B cell (primary cell): Measurements from ENCODE around the gene POC5. TPM values are rescaled to one million over a fixed set of nuclear protein-coding genes. Genes with fewer than 3 reads are reported as not detected.

Experiments
- ATAC-seq: fragments of 200-7000 bp; cut with Tn5 transposase; one replicate; pipeline ENCODE4 v1.10.0; 2021; ENCODE audit warnings: low read depth, mild to moderate bottlenecking, moderate number of reproducible peaks, moderate library complexity
- CTCF ChIA-PET: fragments of 350-600 bp; sonication (Branson Sonifier 250); formaldehyde crosslinking; loops from one replicate; lab custom pipeline; 2021; ENCODE audit warnings: antibody characterized with exemption, inconsistent platforms; lab: Charles Lee
- POLR2A ChIA-PET: fragments of 350-600 bp; sonication (Branson Sonifier 250); formaldehyde crosslinking; loops from one replicate; lab custom pipeline; 2021; ENCODE audit warnings: antibody characterized with exemption; lab: Charles Lee
- DNase-seq: peaks from one replicate; pipeline ENCODE4 v3.0.0; 2013
- H2AFZ ChIP-seq: 2 replicates; pipeline ENCODE4 v1.6.1; 2012; ENCODE audit warnings: mild to moderate bottlenecking, low read depth, low read length; ENCODE audit not compliant: insufficient read depth, poor library complexity, severe bottlenecking
- H3K27ac ChIP-seq, 2 donors: 1 replicate in 1 of 2; 2 replicates in 1 of 2; pipeline ENCODE4 v1.5.1; 2012 to 2013; ENCODE audit warnings: low read length in 2 of 2, mild to moderate bottlenecking in 2 of 2, moderate library complexity in 1 of 2
- H3K27me3 ChIP-seq, 4 experiments: fragments of 200-600 bp in 1 of 4; sonication (generic) in 1 of 4; replicated peaks in 1 of 4; 1 replicate in 2 of 4; 2 replicates in 2 of 4; pipeline versions ENCODE4 v1.6.1 to v1.7.0; 2013 to 2016; ENCODE audit warnings: low read length in 3 of 4, mild to moderate bottlenecking in 2 of 4, mixed read lengths in 1 of 4, moderate library complexity in 1 of 4; ENCODE audit not compliant: insufficient read depth in 4 of 4, control insufficient read depth in 3 of 4; ENCODE audit errors: control extremely low read depth in 1 of 4
- H3K36me3 ChIP-seq, 2 experiments: replicated peaks in 1 of 2; 1 replicate in 1 of 2; 2 replicates in 1 of 2; pipeline versions ENCODE4 v1.6.1 to v1.7.1; 2013; ENCODE audit warnings: low read length in 1 of 2; ENCODE audit not compliant: insufficient read depth in 2 of 2, control insufficient read depth in 1 of 2; ENCODE audit errors: control extremely low read depth in 1 of 2, extremely low read depth in 1 of 2
- H3K4me1 ChIP-seq, 2 donors: fragments of 200-600 bp in 1 of 2; sonication (generic) in 1 of 2; 1 replicate in 1 of 2; 2 replicates in 1 of 2; pipeline versions ENCODE4 v1.5.1 to v1.6.1; 2013 to 2017; ENCODE audit warnings: low read length in 2 of 2; ENCODE audit not compliant: control insufficient read depth in 2 of 2, insufficient read depth in 2 of 2
- H3K4me2 ChIP-seq: replicated peaks from 2 replicates; pipeline ENCODE3; 2012; ENCODE audit warnings: mild to moderate bottlenecking, low read depth, low read length; ENCODE audit not compliant: poor library complexity, severe bottlenecking
- H3K4me3 ChIP-seq, 5 experiments: fragments of 200-600 bp in 1 of 5; sonication (generic) in 1 of 5; 1 replicate in 3 of 5; 2 replicates in 2 of 5; pipeline versions ENCODE4 v1.5.1 to v1.7.0; 2011 to 2016; ENCODE audit warnings: low read length in 4 of 5, mild to moderate bottlenecking in 4 of 5, low read depth in 2 of 5, control low read depth in 1 of 5, moderate library complexity in 1 of 5; ENCODE audit not compliant: insufficient read depth in 1 of 5; ENCODE audit errors: control extremely low read depth in 1 of 5, extremely low read depth in 1 of 5
- H3K79me2 ChIP-seq: fragments of 200-600 bp; sonication (generic); one replicate; pipeline ENCODE4 v1.6.0; 2016; ENCODE audit warnings: low read length; ENCODE audit not compliant: control insufficient read depth, insufficient read depth
- H3K9ac ChIP-seq: fragments of 200-600 bp; sonication (generic); 2 replicates; pipeline ENCODE4 v1.6.1; 2017; ENCODE audit warnings: mild to moderate bottlenecking, low read length, moderate library complexity
- H3K9me3 ChIP-seq, 3 donors: one replicate each; pipeline versions ENCODE4 v1.6.1 to v1.7.1; 2013; ENCODE audit warnings: low read length in 2 of 3; ENCODE audit not compliant: control insufficient read depth in 2 of 3, insufficient read depth in 1 of 3; ENCODE audit errors: control extremely low read depth in 1 of 3
- H4K20me1 ChIP-seq: 2 replicates; pipeline ENCODE4 v1.6.0; 2012; ENCODE audit warnings: mild to moderate bottlenecking, low read length; ENCODE audit not compliant: insufficient read depth, control insufficient read depth, poor library complexity, severe bottlenecking
- H3K27ac Mint-ChIP-seq: one replicate; pipeline ENCODE4 v1.8.0; 2021; ENCODE audit warnings: mixed read lengths
- H3K27me3 Mint-ChIP-seq: one replicate; pipeline ENCODE4 v1.8.0; 2021; ENCODE audit warnings: mixed read lengths
- H3K4me1 Mint-ChIP-seq: one replicate; pipeline ENCODE4 v1.8.0; 2021; ENCODE audit warnings: mixed read lengths
- H3K4me3 Mint-ChIP-seq: one replicate; pipeline ENCODE4 v1.8.0; 2021; ENCODE audit warnings: mixed read lengths
- H3K9me3 Mint-ChIP-seq: one replicate; pipeline ENCODE4 v1.8.0; 2022; ENCODE audit warnings: mixed read lengths; ENCODE audit not compliant: insufficient read depth
- CTCF ChIP-seq: fragments of 200-600 bp; IDR thresholded peaks from one replicate; pipeline ENCODE4 v1.8.0; 2022; ENCODE audit warnings: antibody characterized with exemption, mild to moderate bottlenecking
- EZH2 ChIP-seq: IDR thresholded peaks from 2 replicates; pipeline ENCODE4 v1.6.1; 2012; ENCODE audit warnings: borderline replicate concordance, low read depth, mild to moderate bottlenecking, moderate library complexity, low read length; ENCODE audit not compliant: insufficient read depth, poor library complexity, severe bottlenecking
- WGBS: methylation state at CpG from one replicate; pipeline ENCODE4 v1.1.5; 2013; ENCODE audit warnings: missing lambda C conversion rate; ENCODE audit not compliant: insufficient coverage; 5-methylcytosine and 5-hydroxymethylcytosine counted together
- intact Hi-C: fragments of 100-400 bp; cut with micrococcal nuclease; formaldehyde crosslinking; loops from one replicate; pipeline ENCODE4 v1.10.0; 2022
- polyA plus RNA-seq: library from polyadenylated mRNA; depleted of rRNA; stranded (reverse); fragments of >200 nt; gene quantifications from 2 replicates; pipeline ENCODE4 v1.2.3, GENCODE V29; 2012
- total RNA-seq, 2 donors: library from RNA; stranded (reverse); fragments of 120-200 nt in 1 of 2; gene quantifications; 1 replicate in 1 of 2; 2 replicates in 1 of 2; pipeline versions ENCODE4 v1.2.3 to v1.2.4, GENCODE V29; 2013 to 2022

Gene POC5
- total and polyA plus RNA-seq, 2 donors (not counting 1 experiment from before 2014, with no cell fraction given), result 22.7 to 25.4 TPM

- Histone ChIP-seq H3K9ac (no peak overlapping the region), H3K4me1 (peaks cover 5 to 13% of the 10 kb centered on the region in 2 donors), H3K36me3 (peaks cover 0 to 6% of the 10 kb centered on the region in 2 experiments), H3K27me3 (no peaks in the 10 kb centered on the region), H2AFZ (no peak overlapping the region), H3K79me2 (no peaks in the 10 kb centered on the region), H3K4me2 (peak overlapping the region; percentile 67), H3K4me3 (peak overlapping the region in 2 of 5 experiments; percentile 33 to 51), H4K20me1 (no peaks in the 10 kb centered on the region), H3K9me3 (no peaks in the 10 kb centered on the region), H3K27ac (no peak overlapping the region)
- ChIA-PET POLR2A (no interaction called here), CTCF (interaction anchor here (1.3 to 1.4 kb wide), 2 partner anchors 12 to 15 kb away, joined by 4 to 5 read pairs; no protein-coding TSS in a partner anchor)
- no peak for TF ChIP-seq EZH2
- TF ChIP-seq CTCF, result no peak
- H3K4me3 Mint-ChIP-seq, result peak overlapping the region; percentile 76
- DNase-seq (no peak), ATAC-seq (no peak)
- H3K27me3 Mint-ChIP-seq, result no peaks in the 10 kb centered on the region
- 100% methylated on average over 1 of the region's 2 CpGs for WGBS
- no peaks in the 10 kb centered on the region for H3K9me3 Mint-ChIP-seq
- no peak overlapping the region for H3K27ac Mint-ChIP-seq
- H3K4me1 Mint-ChIP-seq, result peaks cover 17% of the 10 kb centered on the region
- intact Hi-C loops, result no loop called here
These were observed 48.8 kb downstream of the POC5 start for GRCh38 chr5:75668445-75668844.

- H3K27ac Mint-ChIP-seq, result no peak overlapping the region
- Histone ChIP-seq H3K4me2 (no peak overlapping the region), H3K79me2 (no peaks in the 10 kb centered on the region), H3K9ac (no peak overlapping the region), H4K20me1 (no peaks in the 10 kb centered on the region), H3K4me3 (no peak overlapping the region), H3K4me1 (peaks cover 5 to 13% of the 10 kb centered on the region in 2 donors), H3K36me3 (no peaks in the 10 kb centered on the region), H2AFZ (no peak overlapping the region), H3K27me3 (no peaks in the 10 kb centered on the region), H3K27ac (no peak overlapping the region), H3K9me3 (no peaks in the 10 kb centered on the region)
- no CpG with 5 or more reads among the region's 2 CpGs for WGBS
- H3K9me3 Mint-ChIP-seq, result no peaks in the 10 kb centered on the region
- no peak for DNase-seq
- POLR2A ChIA-PET, result no interaction called here
- H3K27me3 Mint-ChIP-seq, result no peaks in the 10 kb centered on the region
- TF ChIP-seq EZH2 (no peak), CTCF (no peak)
- ATAC-seq, result no peak
- H3K4me1 Mint-ChIP-seq, result peaks cover 17% of the 10 kb centered on the region
- CTCF ChIA-PET, result interaction anchor here (0.6 kb wide), 1 partner anchor 13 kb away, joined by 3 read pairs; no protein-coding TSS in a partner anchor
- intact Hi-C loops, result no loop called here
- H3K4me3 Mint-ChIP-seq, result no peak overlapping the region
These were observed 49.7 kb downstream of the POC5 start for GRCh38 chr5:75667586-75667985.
